HG03378 (cell line): Measurements from ENCODE around the gene NFATC2.

Experiments
- ATAC-seq: cut with Tn5 transposase; IDR thresholded peaks from one replicate; pipeline ENCODE4 v1.9.1; 2021; ENCODE audit warnings: mild to moderate bottlenecking, moderate library complexity; ENCODE audit not compliant: unreplicated experiment

NFATC2 gene

DNA sequence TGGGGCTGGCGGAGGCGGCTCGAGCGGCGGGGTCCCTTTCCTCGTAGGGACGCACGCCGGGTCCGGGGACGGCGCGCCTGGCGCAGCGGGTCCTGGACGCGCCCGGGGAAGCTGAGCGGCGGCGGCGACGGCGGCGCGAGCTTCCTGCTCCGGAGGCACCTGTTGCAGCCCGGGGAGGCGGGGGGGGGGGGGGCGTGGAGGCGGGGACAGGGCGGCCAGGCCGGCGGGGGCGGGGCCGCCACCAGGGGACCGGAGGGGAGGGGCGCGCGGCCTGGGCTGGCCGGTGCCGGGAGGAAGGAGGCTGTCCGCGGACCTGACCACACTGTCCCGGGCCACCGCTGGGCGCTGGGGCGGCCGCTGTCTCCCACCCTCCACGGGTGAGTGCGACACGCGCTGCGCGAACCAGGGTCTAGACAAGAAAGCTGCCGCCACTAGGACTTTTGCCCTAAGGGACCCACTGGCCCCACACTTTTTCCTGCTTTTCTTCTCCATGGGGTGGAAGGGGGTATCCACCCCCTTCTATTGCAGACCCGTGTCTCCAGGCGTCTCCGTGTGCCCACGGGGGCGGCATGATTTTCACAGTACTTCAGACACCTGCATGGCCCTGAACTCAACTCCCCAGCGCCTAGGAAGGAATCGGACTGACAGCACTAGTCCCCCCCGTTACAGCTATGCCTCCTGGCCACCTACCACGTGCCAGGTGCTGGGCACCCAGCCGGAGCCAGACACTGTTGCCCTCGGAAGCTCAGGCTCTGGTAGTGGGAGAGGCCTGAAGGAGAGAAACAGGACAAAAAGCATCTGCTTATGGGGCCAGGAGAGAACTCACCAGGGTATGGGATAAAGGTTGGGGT is at the start of gene NFATC2:
Gene NFATC2, minus strand, starts transcription at position 149 of the 851 bp plus-strand sequence. CDS start 220 bp downstream, outside the sequence.
- no peak for ATAC-seq

GRCh38 chr20:51591871-51592270 is 49.4 kb upstream of the NFATC2 start:
- ATAC-seq, result no peak

- no peak for ATAC-seq
These were observed 46.2 kb upstream of the NFATC2 start for GRCh38 chr20:51588762-51589161.

DNA sequence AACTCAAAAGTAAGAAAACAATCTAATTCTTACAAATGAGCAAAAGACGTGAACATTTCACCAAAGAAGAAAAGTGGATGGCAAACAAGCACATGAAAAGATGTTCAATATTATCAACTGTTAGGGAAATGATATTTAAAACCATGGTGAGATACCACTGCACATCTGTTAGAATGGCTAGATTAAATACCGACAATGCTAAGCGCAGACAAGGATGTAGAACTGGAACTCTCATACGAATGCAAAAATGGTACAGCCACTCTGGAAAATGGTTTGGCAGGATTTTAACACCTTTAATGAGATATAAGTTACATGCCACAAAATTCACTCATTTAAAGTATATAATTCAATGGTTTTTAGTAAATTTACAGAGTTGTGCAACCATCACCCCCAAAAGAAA is 44.6 kb upstream of the NFATC2 start:
- ATAC-seq, result no peak

DNA sequence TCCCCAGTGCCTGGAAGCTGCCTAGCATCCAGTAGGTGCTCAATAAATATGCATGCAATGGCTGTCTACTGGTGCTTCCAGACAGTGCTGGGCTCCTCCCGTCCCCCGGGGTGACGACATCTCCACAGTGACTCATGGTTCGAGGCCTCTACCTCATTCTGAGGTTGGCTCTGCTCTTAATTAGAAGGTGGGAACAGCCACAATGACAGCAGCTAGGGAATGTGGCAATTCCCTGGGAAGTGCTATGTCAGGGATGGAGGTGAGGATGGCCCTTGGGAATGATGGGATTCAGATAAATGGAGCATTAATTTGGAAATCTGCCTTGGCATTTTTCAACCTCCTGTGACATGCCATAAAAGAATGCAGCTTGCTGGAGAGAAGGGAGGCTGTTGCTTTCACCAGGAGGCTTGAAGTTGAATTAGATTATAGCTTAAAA is 43.5 kb upstream of the NFATC2 start:
- ATAC-seq, result no peak

GRCh38 chr20:51585148-51585547 is 42.6 kb upstream of the NFATC2 start:
- ATAC-seq, result no peak

DNA sequence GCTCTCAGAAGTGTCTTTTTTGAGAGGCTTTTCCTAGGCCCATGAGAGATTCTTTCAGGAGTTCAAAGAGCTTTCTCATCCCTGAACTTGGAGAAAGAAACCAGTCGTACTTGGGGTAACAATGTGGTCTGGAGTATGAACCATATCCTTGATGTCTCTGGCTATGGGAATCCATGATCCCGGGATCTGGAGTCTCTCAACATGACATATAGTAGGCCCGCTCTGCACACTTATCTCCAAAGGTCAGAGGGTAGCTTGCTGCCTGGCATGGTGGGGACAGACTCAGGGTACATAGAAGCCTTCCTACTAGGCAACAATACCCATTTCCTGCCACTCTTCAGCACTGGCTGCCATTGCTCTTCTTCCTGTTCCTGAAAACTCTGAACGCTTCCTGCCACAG is 42.2 kb upstream of the NFATC2 start:
- ATAC-seq, result no peak

DNA sequence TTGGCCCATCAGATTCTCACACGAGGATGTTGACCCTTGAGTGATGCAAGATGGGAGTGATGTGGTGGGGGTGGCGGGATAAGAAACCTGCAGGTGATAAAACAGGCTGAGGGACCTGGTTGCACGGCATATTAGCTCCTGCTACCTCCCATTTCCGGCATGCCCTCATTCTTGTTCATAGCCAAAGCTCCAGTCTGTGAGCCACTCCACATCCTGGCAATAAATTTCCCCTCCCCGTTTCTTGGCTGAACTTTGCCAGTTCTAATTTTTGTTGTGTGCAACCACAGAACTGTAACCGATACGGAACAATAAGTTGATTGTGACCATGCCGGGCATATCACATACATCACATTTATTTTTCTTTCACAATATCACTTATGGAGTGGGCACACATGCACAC is 41.6 kb upstream of the NFATC2 start:
- ATAC-seq, result no peak

DNA sequence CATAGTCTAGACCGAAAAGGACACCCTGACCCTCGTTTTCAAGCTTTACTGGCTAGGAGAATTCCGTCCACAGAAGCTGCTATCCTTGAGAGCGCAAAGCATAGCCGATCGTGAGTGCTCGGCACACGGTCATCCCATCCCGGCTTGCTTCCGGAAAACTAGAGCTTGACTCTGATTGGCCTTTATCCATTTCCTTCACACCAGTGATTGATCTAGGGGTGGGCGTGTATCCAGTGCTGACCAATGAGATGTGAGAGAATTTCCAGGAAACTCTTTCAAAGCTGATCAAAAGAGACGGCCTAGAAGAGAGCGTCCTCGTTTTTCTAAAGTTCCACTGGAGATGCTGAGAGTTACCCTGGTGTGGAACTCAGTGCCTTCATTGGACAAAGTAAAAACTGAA is 41.0 kb upstream of the NFATC2 start:
- ATAC-seq, result no peak

DNA sequence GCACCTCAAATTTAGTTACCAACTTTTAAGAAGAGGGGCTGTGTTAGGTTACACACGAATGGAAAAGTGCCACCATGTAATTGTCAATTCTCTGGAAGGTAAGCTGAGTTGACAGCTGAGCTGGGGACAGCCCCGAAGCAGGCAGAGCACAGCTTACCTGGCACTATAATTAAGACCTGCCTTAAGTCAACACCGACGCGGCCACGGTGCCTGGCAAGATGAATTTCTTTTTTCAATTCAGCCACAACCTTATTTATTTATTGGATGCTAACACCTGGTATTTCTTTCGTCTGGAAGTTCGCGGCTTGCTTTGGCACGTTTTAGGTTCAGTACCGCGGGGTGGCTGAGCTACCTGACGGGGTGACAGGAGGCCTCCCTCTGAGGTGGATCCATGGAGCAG is 40.6 kb upstream of the NFATC2 start:
- ATAC-seq, result no peak

- no peak for ATAC-seq
These were observed 39.1 kb upstream of the NFATC2 start for GRCh38 chr20:51581571-51581970.

- ATAC-seq, result no peak
These were observed 36.6 kb upstream of the NFATC2 start for GRCh38 chr20:51579137-51579536.

DNA sequence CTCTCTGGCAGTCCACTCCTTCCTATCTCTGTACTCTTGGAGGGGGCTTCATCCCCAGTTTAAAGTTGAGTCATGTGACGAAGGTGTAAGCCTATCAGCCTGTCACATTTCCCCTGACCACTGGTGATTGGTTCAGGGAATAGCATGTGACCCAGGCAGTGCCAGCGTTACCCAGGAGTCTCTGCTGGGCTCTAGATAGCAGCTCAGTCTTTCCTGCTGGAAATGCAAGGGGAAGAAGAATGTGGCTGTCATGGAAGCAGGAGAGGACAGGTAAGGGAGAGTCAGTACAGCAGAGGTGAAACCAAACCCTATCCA is 35.6 kb upstream of the NFATC2 start:
- ATAC-seq, result no peak

DNA sequence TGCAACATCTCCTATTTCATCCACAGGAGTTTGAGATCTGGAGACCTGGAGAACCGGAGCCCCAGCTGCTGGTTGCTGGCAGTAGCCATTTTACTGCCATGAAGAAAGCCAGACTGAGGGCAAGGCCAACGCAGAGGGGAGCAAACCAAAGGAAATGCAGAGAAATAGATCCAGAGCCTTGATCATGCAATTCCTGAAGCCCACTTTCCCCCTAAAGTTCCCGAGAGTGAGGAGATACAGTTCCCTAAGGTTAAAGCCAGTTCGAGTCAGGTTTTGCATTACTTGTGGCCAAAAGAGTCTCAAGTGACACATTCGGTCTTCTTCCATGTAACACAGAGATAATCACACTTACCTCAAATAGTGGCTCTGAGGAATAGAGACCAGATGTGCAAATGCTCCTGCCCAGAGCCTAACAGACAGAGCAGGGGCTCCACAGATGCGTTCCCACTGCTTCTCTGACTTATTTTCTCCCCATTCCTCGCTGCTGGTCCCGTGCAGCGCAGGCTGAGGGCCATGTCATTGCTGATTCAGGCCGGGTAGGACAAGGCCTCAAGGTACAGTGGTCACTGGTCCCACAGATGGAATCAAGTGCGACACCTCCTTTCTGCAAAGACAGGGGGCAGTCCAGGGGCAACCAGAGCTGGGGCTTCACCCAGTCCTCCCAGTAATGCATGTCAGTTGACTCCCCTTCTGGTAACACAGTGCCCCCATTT is 35.1 kb upstream of the NFATC2 start:
- ATAC-seq, result no peak

DNA sequence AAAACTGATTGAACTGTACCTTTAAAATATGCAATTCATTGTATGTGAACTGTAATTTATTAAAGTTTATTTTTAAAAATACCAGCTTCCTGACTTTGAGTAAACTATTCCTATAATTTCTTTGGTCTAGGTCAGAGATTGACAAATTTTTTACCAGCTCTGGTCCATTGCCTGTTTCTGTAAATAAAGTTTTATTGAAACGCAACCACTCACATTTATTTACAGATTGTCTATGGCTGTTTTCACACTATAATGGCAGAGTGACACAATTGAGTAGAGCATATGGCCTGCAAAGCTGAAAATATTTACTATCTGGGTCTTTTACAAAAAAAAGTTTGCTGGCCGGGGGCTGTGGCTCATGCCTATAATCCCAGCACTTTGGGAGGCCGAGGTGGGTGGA is 33.0 kb upstream of the NFATC2 start:
- no peak for ATAC-seq

- ATAC-seq, result no peak
These were observed 31.9 kb upstream of the NFATC2 start for GRCh38 chr20:51574248-51575033.

GRCh38 chr20:51573576-51574243 is 31.2 kb upstream of the NFATC2 start:
- ATAC-seq, result no peak

DNA sequence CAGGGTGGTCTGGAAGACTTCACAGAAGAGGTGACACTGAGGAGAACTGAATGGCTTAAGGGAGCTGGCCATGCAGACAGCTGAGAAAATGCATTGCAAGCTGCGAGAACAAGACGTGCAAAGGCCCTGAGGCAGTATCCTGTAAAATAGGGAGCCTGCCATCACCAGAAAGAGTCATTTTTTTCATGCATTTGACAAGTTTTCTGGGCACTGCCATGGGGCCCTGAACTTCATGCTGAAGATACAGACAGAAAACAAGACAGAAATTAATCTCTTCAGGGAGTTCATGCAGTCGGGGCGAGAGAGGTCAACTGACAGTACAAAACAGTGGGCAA is 28.9 kb upstream of the NFATC2 start:
- no peak for ATAC-seq

DNA sequence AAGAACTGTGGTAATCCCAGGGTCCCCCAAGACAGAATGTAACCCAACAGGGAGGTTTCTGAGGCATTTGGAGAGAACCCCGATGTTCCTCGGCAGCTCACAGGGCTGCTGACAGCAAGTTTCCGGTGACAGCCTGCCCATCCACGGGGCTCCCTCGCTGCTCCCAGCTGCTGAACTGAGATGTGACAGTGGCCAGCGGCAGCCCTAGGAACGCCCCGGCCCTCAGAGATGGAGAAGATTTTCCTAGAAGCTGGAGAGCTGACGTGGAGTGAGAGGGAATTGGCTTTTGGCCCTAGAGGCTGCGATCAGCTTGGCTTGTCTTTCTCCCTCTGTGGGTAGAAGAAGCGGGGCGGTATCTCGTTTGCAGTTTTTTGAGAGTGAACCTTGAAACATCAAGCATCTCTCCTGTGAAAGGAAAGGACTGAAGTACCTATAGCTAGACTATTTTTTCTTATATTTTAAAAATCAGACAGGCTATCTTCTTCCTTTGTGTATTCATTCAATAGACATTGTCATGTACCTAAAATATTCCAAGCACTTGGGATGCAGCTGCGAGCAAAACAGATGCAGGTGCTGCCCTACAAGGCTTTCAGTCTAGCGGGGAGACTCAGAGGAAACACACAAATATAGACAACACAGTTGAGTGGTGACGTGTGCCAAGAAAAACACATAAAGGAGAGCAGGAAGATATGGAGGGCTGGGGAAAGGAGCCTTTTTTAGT is 28.4 kb upstream of the NFATC2 start:
- ATAC-seq, result no peak
